Activated T-cell treated with anti-CD3 and anti-CD28 coated beads, Interleukin-2, amount 50 U/mL, for 48 hours (primary cell): ENCODE measurements around the gene SFTPB.

Experiments
- DNase-seq, 2 experiments: peaks; one replicate each; pipeline ENCODE4 v3.0.0-alpha.2; 2020

The SFTPB gene

GRCh38 chr2:85702172-85702571, 34.2 kb upstream of the SFTPB start:
- DNase-seq = no peak

- no peak for DNase-seq
Measured at GRCh38 chr2:85699325-85699724, 31.3 kb upstream of the SFTPB start.

GRCh38 chr2:85698880-85699254, 30.9 kb upstream of the SFTPB start:
- no peak for DNase-seq

- peak in 1 of 2 experiments; percentile 16 for DNase-seq
Measured at GRCh38 chr2:85698184-85698879, 30.3 kb upstream of the SFTPB start.

GRCh38 chr2:85697716-85698115, 29.7 kb upstream of the SFTPB start:
- DNase-seq = no peak

GRCh38 chr2:85697096-85697495, 29.1 kb upstream of the SFTPB start:
- DNase-seq = peak in 1 of 2 experiments; percentile 1

GRCh38 chr2:85695691-85696668, 28.0 kb upstream of the SFTPB start:
- DNase-seq = peak in 1 of 2 experiments; percentile 9

GRCh38 chr2:85695121-85695520, 27.1 kb upstream of the SFTPB start:
- peak in 1 of 2 experiments; percentile 13 for DNase-seq

GRCh38 chr2:85694052-85695025, 26.3 kb upstream of the SFTPB start, which contains the start of gene GNLY:
Gene GNLY (plus strand): TSS chr2:85694358. CDS start chr2:85694419, 61 bp downstream.
- peak in 1 of 2 experiments; percentile 22 for DNase-seq

GRCh38 chr2:85692039-85692645, 24.1 kb upstream of the SFTPB start:
- DNase-seq = peak in 1 of 2 experiments; percentile 17

- DNase-seq = peak in 1 of 2 experiments; percentile 14
Measured at GRCh38 chr2:85690932-85691331, 22.9 kb upstream of the SFTPB start.

GRCh38 chr2:85684806-85685205, 16.8 kb upstream of the SFTPB start:
- DNase-seq = no peak

- DNase-seq = no peak
Measured at GRCh38 chr2:85684380-85684779, 16.4 kb upstream of the SFTPB start.

- no peak for DNase-seq
Measured at GRCh38 chr2:85682378-85682777, 14.4 kb upstream of the SFTPB start.

GRCh38 chr2:85681776-85682175, 13.8 kb upstream of the SFTPB start:
- no peak for DNase-seq

GRCh38 chr2:85681372-85681763, 13.4 kb upstream of the SFTPB start:
- DNase-seq = no peak

- DNase-seq = no peak
Measured at GRCh38 chr2:85680707-85681371, 12.8 kb upstream of the SFTPB start.

- DNase-seq = peak; percentile 87
Measured at GRCh38 chr2:85678794-85679672, 11.0 kb upstream of the SFTPB start.

GRCh38 chr2:85678377-85678776, 10.4 kb upstream of the SFTPB start:
- DNase-seq = no peak

- no peak for DNase-seq
Measured at GRCh38 chr2:85675866-85676548, 8.0 kb upstream of the SFTPB start.
